ENCODE results near the gene PAEP.

DNA sequence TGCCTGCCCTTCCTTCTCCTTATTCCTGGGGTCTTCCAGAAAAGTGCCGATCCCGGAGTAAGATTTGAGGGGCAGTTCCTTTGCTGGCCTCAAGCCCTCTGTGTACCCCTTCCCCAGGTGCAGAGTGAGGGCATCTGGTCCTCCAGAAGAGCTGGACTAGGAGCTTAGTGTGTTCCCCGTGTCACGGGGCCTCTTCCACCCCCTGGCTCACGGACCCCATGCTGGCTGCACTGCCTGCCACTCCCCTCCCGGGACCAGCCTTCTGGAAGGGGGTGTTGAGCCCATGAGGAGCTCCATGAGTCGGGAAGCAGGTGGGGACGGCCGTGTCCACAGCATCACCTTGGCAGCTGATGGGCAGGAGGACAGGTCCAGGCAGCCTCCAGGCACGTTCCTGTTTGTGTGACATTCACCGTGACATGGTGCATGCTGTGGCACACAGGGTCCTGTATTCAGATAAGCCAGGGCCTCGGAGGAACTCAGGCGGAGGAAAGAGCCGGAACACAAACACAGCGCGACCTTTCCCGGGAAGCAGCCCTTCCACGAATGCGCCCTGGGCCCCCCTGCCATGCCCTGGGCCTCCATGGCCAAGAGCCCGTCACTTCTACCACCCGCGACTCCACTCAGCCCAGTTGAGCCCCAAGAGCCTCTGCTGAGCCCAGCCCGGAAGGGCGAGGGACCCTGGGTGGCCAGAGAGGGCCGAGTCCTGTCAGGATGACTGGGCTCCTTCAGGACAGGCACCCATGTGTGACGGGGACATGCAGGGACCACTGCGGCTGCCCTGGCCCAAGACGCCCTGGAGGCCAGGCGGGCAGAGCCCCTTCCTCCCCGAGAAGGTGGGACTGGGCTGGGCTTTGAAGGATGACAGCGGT lies 46.2 kb upstream of the PAEP start:
- no peak for TF ChIP-seq GATA2 (IDR thresholded peaks at IDR 0.05; ENCODE audit: low read depth, low read length)
- no peak for TF ChIP-seq GATA3 (IDR thresholded peaks at IDR 0.05; ENCODE audit: low read depth, low read length)
